HL-60 (cell line): Measurements from ENCODE around the gene POU4F1.

ENCODE experiments used
- DNase-seq, 2 experiments: peaks; one replicate each; pipeline ENCODE4 v3.0.0-alpha.2; 2010 to 2020; ENCODE audit warnings: low read depth in 1 of 2, low spot score in 1 of 2
- H3K27ac ChIP-seq: fragments of 250-450 bp; sonication (Bioruptor Pico); replicated peaks from 2 replicates; pipeline ENCODE4 v1.5.1; 2020; ENCODE audit warnings: mild to moderate bottlenecking, moderate library complexity
- H3K27me3 ChIP-seq: fragments of 250-450 bp; sonication (Bioruptor Pico); 2 replicates; pipeline ENCODE4 v1.5.1; 2021; ENCODE audit warnings: mild to moderate bottlenecking, moderate library complexity; ENCODE audit not compliant: insufficient read depth, poor library complexity, severe bottlenecking
- H3K4me3 ChIP-seq: replicated peaks from 2 replicates; pipeline ENCODE4 v1.5.1; 2011; ENCODE audit warnings: mild to moderate bottlenecking, control low read depth, low read length; ENCODE audit not compliant: insufficient read depth
- CTCF ChIP-seq: IDR thresholded peaks from one replicate; pipeline ENCODE4 v1.5.1; 2011; ENCODE audit warnings: low read length, control low read depth, inconsistent platforms; ENCODE audit not compliant: insufficient read depth
- GABPA ChIP-seq: IDR thresholded peaks from 2 replicates; pipeline ENCODE4 v1.6.1; 2012; ENCODE audit warnings: low read depth
- POLR2AphosphoS5 ChIP-seq: IDR thresholded peaks from 2 replicates; pipeline ENCODE4 v1.6.1; 2012; ENCODE audit warnings: low read depth
- REST ChIP-seq: IDR thresholded peaks from 2 replicates; pipeline ENCODE4 v1.6.1; 2012; ENCODE audit warnings: low read depth; ENCODE audit not compliant: insufficient replicate concordance
- SPI1 ChIP-seq: IDR thresholded peaks from 2 replicates; pipeline ENCODE4 v1.6.1; 2012; ENCODE audit warnings: low read depth, mild to moderate bottlenecking, borderline replicate concordance

The POU4F1 gene

GRCh38 chr13:78608688-78609463 is 5.5 kb upstream of the POU4F1 start:
- Histone ChIP-seq H3K27me3 (peaks cover 69% of the 10 kb centered on the region), H3K27ac (no peak overlapping the region), H3K4me3 (0 out of 2 replicates have a peak overlapping the region, but pooled peaks have one; percentile 8)
- TF ChIP-seq GABPA (no peak), CTCF (no peak)
- DNase-seq: no peak

- no peak overlapping the region for H3K27ac ChIP-seq
- H3K4me3 ChIP-seq: no peak overlapping the region
- TF ChIP-seq CTCF: no peak
- TF ChIP-seq REST: no peak
- H3K27me3 ChIP-seq: peaks cover 73% of the 10 kb centered on the region
- DNase-seq: no peak
These were observed 4.9 kb upstream of the POU4F1 start for GRCh38 chr13:78608252-78608687.

- Histone ChIP-seq H3K4me3 (no peak overlapping the region), H3K27me3 (peaks cover 73% of the 10 kb centered on the region), H3K27ac (no peak overlapping the region)
- TF ChIP-seq SPI1: no peak
- no peak for DNase-seq
These were observed 4.3 kb upstream of the POU4F1 start for GRCh38 chr13:78607409-78608251.

- Histone ChIP-seq H3K4me3 (no peak overlapping the region), H3K27ac (no peak overlapping the region), H3K27me3 (peaks cover 78% of the 10 kb centered on the region)
- TF ChIP-seq SPI1 (peak; percentile 42; the same call in 1 of the 2 replicates), GABPA (no peak)
- no peak for DNase-seq
These were observed 3.4 kb upstream of the POU4F1 start for GRCh38 chr13:78606471-78607408.

GRCh38 chr13:78604782-78605611 is 1.6 kb upstream of the POU4F1 start:
- H3K27me3 ChIP-seq: peaks cover 83% of the 10 kb centered on the region
- no peak for DNase-seq
- no peak overlapping the region for H3K4me3 ChIP-seq
- TF ChIP-seq SPI1 (no peak), REST (no peak), GABPA (no peak), POLR2AphosphoS5 (no peak), CTCF (no peak)
- H3K27ac ChIP-seq: no peak overlapping the region
